Cardiac muscle cell (in vitro differentiated cells and primary cell): ENCODE data around the gene ITSN2. TPM values are rescaled to one million over a fixed set of nuclear protein-coding genes. Genes with fewer than 3 reads are reported as not detected.

Source experiments
- DNase-seq, 2 donors: peaks; one replicate each; pipeline versions ENCODE4 v3.0.0 to v3.0.0-alpha.2; 2010 to 2017; ENCODE audit warnings: low read depth in 1 of 2, low spot score in 1 of 2
- H3K27ac ChIP-seq: fragments of 200-600 bp; sonication (generic); 2 replicates; pipeline ENCODE4 v1.5.1; 2016
- H3K27me3 ChIP-seq: fragments of 200-600 bp; sonication (generic); 2 replicates; pipeline ENCODE4 v1.6.0; 2016; ENCODE audit warnings: control low read depth
- H3K36me3 ChIP-seq: fragments of 200-600 bp; sonication (generic); 2 replicates; pipeline ENCODE4 v1.5.1; 2016; ENCODE audit warnings: control low read depth
- H3K4me1 ChIP-seq: fragments of 200-600 bp; sonication (generic); 2 replicates; pipeline ENCODE4 v1.8.1; 2017; ENCODE audit warnings: low read depth, mild to moderate bottlenecking, mixed run types
- H3K4me3 ChIP-seq: fragments of 200-600 bp; sonication (generic); 2 replicates; pipeline ENCODE4 v1.5.1; 2016; ENCODE audit warnings: mild to moderate bottlenecking
- H3K9me3 ChIP-seq: fragments of 200-600 bp; sonication (generic); 2 replicates; pipeline ENCODE4 v1.5.1; 2017; ENCODE audit warnings: low read depth, mild to moderate bottlenecking, control low read depth
- polyA plus RNA-seq: library from polyadenylated mRNA; unstranded; fragments of >200 nt; fragmentation: Nextera tagmentation; extraction: Ambion mirVana; gene quantifications from 2 replicates; pipeline ENCODE4 v1.2.1, GENCODE V29; 2016
- total RNA-seq: library from RNA; depleted of rRNA; stranded (reverse); fragments of >200 nt; gene quantifications from 2 replicates; pipeline ENCODE4 v1.2.3, GENCODE V29; 2016
- TF ChIP-seq, protein P1 (sequence below): IDR thresholded peaks from 2 replicates; pipeline ENCODE4 v1.5.1; 2012; ENCODE audit warnings: low read depth, mild to moderate bottlenecking, low read length

The ITSN2 gene
- total and polyA plus RNA-seq, 2 experiments from 2014 or later = 22.3 to 22.8 TPM

- Histone ChIP-seq H3K4me1 (no peaks in the 10 kb centered on the region), H3K4me3 (no peak overlapping the region), H3K27ac (no peak overlapping the region), H3K27me3 (no peaks in the 10 kb centered on the region), H3K36me3 (no peaks in the 10 kb centered on the region), H3K9me3 (no peaks in the 10 kb centered on the region)
- no peak for DNase-seq
- TF ChIP-seq, protein P1, sequence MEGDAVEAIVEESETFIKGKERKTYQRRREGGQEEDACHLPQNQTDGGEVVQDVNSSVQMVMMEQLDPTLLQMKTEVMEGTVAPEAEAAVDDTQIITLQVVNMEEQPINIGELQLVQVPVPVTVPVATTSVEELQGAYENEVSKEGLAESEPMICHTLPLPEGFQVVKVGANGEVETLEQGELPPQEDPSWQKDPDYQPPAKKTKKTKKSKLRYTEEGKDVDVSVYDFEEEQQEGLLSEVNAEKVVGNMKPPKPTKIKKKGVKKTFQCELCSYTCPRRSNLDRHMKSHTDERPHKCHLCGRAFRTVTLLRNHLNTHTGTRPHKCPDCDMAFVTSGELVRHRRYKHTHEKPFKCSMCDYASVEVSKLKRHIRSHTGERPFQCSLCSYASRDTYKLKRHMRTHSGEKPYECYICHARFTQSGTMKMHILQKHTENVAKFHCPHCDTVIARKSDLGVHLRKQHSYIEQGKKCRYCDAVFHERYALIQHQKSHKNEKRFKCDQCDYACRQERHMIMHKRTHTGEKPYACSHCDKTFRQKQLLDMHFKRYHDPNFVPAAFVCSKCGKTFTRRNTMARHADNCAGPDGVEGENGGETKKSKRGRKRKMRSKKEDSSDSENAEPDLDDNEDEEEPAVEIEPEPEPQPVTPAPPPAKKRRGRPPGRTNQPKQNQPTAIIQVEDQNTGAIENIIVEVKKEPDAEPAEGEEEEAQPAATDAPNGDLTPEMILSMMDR = no peak
Observed at GRCh38 chr2:24221343-24222050, 138.8 kb downstream of the ITSN2 start.

GRCh38 chr2:24220554-24221291, 139.6 kb downstream of the ITSN2 start:
- Histone ChIP-seq H3K9me3 (no peaks in the 10 kb centered on the region), H3K27me3 (no peaks in the 10 kb centered on the region), H3K27ac (no peak overlapping the region), H3K4me1 (no peaks in the 10 kb centered on the region), H3K36me3 (no peaks in the 10 kb centered on the region), H3K4me3 (no peak overlapping the region)
- no peak for DNase-seq
- TF ChIP-seq, protein P1 = no peak

- Histone ChIP-seq H3K27me3 (no peaks in the 10 kb centered on the region), H3K27ac (no peak overlapping the region), H3K4me3 (no peak overlapping the region), H3K36me3 (no peaks in the 10 kb centered on the region), H3K9me3 (no peaks in the 10 kb centered on the region), H3K4me1 (no peaks in the 10 kb centered on the region)
- TF ChIP-seq, protein P1 = no peak
- no peak for DNase-seq
Observed at GRCh38 chr2:24214880-24215279, 145.5 kb downstream of the ITSN2 start.

- Histone ChIP-seq H3K9me3 (no peaks in the 10 kb centered on the region), H3K36me3 (peaks cover 4% of the 10 kb centered on the region), H3K27me3 (no peaks in the 10 kb centered on the region), H3K4me3 (no peak overlapping the region), H3K4me1 (no peaks in the 10 kb centered on the region), H3K27ac (no peak overlapping the region)
- DNase-seq = no peak
- TF ChIP-seq, protein P1 = no peak
Observed at GRCh38 chr2:24211408-24211807, 148.9 kb downstream of the ITSN2 start.

GRCh38 chr2:24210723-24211122, 149.6 kb downstream of the ITSN2 start:
- Histone ChIP-seq H3K27ac (no peak overlapping the region), H3K27me3 (no peaks in the 10 kb centered on the region), H3K36me3 (peaks cover 4% of the 10 kb centered on the region), H3K4me3 (no peak overlapping the region), H3K9me3 (no peaks in the 10 kb centered on the region), H3K4me1 (no peaks in the 10 kb centered on the region)
- TF ChIP-seq, protein P1 = no peak
- no peak for DNase-seq
